ENCODE data around the gene CLDN19.

The CLDN19 gene

DNA sequence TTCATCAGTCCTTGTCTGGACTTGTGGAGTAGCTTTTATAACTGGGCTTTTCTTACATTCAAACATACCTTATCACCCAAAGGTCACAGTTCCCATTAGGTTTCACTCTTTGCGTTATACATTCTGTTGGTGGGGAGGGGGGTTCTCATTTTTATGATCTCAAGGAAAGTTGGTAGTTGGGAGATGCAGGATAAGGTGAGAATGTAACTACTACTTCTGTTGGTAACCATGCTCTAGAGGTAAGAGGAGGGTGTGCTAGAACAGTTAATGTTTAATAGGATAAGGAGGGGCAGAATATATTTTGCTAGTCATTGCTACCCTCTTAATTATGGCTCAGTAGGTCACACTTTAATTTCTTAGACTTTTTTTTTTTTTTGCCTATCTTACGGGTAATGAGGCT is 47.1 kb downstream of the CLDN19 start:
- no peak for DNase-seq

DNA sequence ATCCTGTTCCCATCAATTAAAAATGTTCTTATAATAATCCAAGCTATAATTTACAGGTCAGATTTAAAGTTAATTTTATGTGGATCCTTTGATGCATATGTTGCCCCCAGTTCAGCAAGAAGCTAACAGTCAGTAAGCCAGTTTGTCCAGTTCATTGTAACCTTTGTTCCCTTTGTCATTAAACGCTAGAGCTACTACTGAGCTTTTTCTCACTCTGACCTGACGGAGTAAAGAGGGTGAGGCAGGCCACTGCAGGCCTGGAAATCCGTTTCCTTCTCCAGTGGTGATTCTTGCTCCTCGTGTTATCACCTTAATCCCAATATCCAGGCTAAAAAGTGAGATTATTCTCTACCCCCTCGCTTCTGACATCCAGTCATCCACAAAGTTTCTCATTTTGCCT is 47.6 kb downstream of the CLDN19 start:
- no peak for DNase-seq

DNA sequence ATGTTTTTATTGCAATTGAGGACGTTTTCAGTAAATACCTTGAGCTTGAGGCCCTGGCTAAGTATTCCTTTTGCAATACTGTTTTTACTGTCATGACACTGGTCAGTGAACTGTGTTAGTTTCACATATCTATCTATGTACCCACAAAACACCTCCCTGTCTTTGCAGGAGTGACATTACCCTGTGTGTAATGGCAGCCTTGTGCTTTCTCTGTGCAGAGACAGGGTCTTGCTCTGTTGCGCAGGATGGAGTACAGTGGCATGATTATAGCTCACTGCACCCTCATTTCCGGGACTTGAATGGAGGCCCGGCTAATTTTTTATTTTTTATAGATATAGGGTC is 48.9 kb downstream of the CLDN19 start:
- no peak for DNase-seq

DNA sequence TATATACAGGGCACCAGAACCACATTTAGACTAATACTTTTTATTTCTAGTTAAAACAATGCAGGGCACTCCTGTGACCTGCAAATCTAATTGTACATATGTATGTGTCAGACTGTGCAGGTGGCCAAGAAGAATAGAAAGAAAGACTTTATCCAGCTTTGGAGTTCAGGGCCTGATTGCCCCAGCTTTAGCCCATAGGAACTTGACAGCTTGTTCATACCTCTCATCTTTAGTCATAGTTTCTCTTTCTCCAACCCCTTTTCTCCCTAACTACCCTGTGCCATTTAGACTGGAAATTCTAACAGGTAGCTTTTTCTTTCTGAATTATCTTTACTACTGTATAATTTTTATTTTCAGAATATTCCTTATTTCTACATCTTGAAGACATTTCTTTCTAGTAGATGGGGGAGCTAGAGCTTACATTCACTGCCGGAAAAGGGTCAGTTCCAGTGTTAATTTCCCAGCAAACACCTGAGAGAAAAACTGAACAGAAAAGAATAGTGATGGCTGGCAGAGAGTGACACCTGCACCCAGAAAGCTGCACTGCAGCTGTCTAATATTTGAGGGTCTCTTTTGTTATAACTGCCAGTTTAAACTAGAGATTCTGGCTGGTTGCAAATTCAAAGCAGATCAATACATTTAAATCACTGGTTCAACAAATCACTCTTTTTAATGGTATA is 49.4 kb downstream of the CLDN19 start:
- DNase-seq: no peak

DNA sequence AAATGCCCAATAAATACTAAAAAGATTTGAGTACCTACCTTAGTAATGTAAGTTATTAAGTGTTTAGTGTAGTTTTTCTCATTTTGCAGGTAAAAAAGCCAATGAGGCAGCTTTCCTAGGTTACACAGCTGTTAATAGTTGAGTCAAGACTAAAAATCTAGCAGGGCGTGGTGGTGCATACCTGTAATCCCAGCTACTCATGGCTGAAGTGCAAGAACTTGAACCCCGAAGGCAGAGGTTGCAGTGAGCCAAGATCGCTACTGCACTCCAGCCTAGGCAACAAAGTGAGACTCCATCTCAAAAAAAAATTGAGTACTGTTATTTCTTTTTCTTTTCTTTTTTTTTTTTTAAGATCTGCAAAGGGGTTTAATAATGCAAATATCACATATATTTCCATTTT is 50.1 kb downstream of the CLDN19 start:
- DNase-seq: no peak

DNA sequence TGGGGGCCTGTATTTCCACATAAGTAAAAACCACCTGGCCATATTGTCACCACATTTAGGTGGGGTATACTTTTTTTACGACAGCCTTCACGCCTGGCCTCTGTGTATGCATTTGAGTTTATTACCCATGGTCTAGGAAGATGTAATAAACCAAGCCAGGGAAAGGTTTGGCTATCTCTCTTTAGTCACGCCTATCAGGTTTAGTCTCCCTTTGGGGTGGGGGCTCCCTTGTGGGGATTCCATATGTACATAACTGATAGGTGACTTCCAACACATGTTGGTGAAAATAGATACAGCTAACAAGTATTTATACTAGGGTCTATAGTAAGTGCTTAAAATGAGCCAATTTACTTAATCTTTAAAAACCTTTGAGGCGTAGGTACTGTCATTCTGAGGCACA is 53.6 kb downstream of the CLDN19 start:
- DNase-seq: no peak

DNA sequence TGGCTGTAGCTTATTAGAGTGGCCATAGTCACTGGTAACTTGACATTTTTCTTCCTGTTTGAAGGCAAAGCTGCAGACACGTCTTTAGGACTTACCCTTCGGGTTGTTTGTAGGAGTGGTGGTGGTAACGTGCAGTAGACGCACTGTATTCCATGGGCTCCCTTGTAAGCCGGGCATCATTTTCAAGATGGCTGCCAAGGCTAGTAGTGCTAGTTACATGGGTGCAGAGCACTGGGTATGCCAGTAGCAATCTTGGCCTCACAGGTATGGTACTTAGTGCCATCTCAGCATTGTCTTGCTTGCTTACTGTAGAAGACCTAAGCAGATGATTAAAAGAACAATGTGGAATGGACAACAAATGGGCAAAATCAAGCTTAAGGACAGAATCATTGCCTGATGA is 55.9 kb downstream of the CLDN19 start:
- DNase-seq: no peak

Measured in NCI-H226 (cell line).